Spleen (tissue), 11 donors: Measurements from ENCODE around the gene NUMB. TPM values are rescaled to one million over a fixed set of nuclear protein-coding genes. Genes with fewer than 3 reads are reported as not detected.
A peak's percentile ranks its signal among the peaks of the same experiment; 100 is the strongest.

Source experiments
- DNase-seq: peaks from one replicate; pipeline ENCODE4 v3.0.0-alpha.2; 2020
- H3K27ac ChIP-seq, 8 donors: fragments of 200-600 bp; sonication (generic) in 7 of 8; 1 replicate in 4 of 8; 2 replicates in 4 of 8; pipeline versions ENCODE4 v1.5.0 to v1.8.0; 2016 to 2021; ENCODE audit warnings: inconsistent platforms in 4 of 8, mild to moderate bottlenecking in 4 of 8, moderate library complexity in 1 of 8
- H3K27me3 ChIP-seq, 7 donors: fragments of 200-600 bp; sonication (generic) in 6 of 7; replicated peaks in 1 of 7; 1 replicate in 4 of 7; 2 replicates in 3 of 7; pipeline versions ENCODE4 v1.5.0 to v1.8.0; 2016 to 2021; ENCODE audit warnings: inconsistent platforms in 3 of 7, mild to moderate bottlenecking in 1 of 7
- H3K36me3 ChIP-seq, 6 donors: fragments of 200-600 bp; sonication (generic) in 5 of 6; 1 replicate in 4 of 6; 2 replicates in 2 of 6; pipeline versions ENCODE4 v1.5.0 to v1.8.0; 2016 to 2021; ENCODE audit warnings: inconsistent platforms in 2 of 6
- H3K4me1 ChIP-seq, 6 donors: fragments of 200-600 bp; sonication (generic) in 5 of 6; 1 replicate in 3 of 6; 2 replicates in 3 of 6; pipeline versions ENCODE4 v1.5.0 to v1.8.0; 2016 to 2021; ENCODE audit warnings: inconsistent platforms in 3 of 6
- H3K4me3 ChIP-seq, 8 donors: fragments of 200-600 bp; sonication (generic) in 7 of 8; 1 replicate in 4 of 8; 2 replicates in 4 of 8; pipeline versions ENCODE4 v1.5.0 to v1.8.0; 2016 to 2021; ENCODE audit warnings: inconsistent platforms in 4 of 8, mild to moderate bottlenecking in 4 of 8, moderate library complexity in 2 of 8
- H3K9me3 ChIP-seq, 8 donors: fragments of 200-600 bp; sonication (generic) in 7 of 8; 1 replicate in 4 of 8; 2 replicates in 4 of 8; pipeline versions ENCODE4 v1.5.0 to v1.8.0; 2016 to 2021; ENCODE audit warnings: inconsistent platforms in 4 of 8
- POLR2A ChIP-seq, 3 donors: fragments of 450-650 bp; IDR thresholded peaks; one replicate each; pipeline ENCODE4 v1.5.1; 2017; ENCODE audit warnings: antibody characterized with exemption in 3 of 3, mild to moderate bottlenecking in 1 of 3
- POLR2AphosphoS5 ChIP-seq, 3 donors: sonication (generic); formaldehyde crosslinking; IDR thresholded peaks; one replicate each; pipeline ENCODE4 v1.5.1; 2017; ENCODE audit warnings: antibody characterized with exemption in 3 of 3
- WGBS, 5 donors: extraction: QIAGEN DNeasy Blood & Tissue Kit in 3 of 5; methylation state at CpG; one replicate each; pipeline versions ENCODE4 v1.1.5 to v1.1.7; 2013 to 2018; 5-methylcytosine and 5-hydroxymethylcytosine counted together
- intact Hi-C: fragments of 100-400 bp; cut with DNase I; formaldehyde crosslinking; loops from one replicate; pipeline ENCODE4 v1.15.0; 2023; ENCODE audit warnings: low total_unique reads
- polyA plus RNA-seq, 3 donors: library from polyadenylated mRNA; stranded (reverse); fragments of 200-250 nt; gene quantifications; one replicate each; pipeline ENCODE4 v1.2.1, GENCODE V29; 2013
- total RNA-seq, 7 donors: library from RNA; depleted of rRNA in 3 of 7; stranded (reverse); fragments of >200 nt in 3 of 7; fragmentation: NEBNext Ultra II Directional in 4 of 7; extraction: Animal tissue kit (Norgen Biotek cat#: 25700) in 4 of 7; gene quantifications; one replicate each; pipeline versions ENCODE4 v1.1.0 to v1.2.1, GENCODE V29; 2016 to 2021
- TF ChIP-seq, protein P1 (sequence below), 11 experiments: fragments of 200-600 bp in 7 of 11; fragments of 450-650 bp in 4 of 11; sonication (generic) in 4 of 11; IDR thresholded peaks in 8 of 11; conservative IDR thresholded peaks in 3 of 11; 1 replicate in 7 of 11; 2 replicates in 4 of 11; pipeline versions ENCODE4 v1.4.0 to v1.8.0; 2016 to 2021; ENCODE audit warnings: antibody characterized with exemption in 11 of 11, inconsistent platforms in 4 of 11, mild to moderate bottlenecking in 1 of 11
- donor health status: healthy with polysubstance abuse.
- donor health status: DM: no; HTN: no; CAD: no; lungs with moderate emphysema.
- donor health status: DM: no; HTN: no; CAD: no.
- donor health status: Bipolar disorder and iron deficiency.
- donor health status: healthy.
- donor health status: DM: no; HTN: no; CAD: no.
- donor health status: DM: yes; HTN: yes; CAD: no.

NUMB gene
- total and polyA plus RNA-seq, 10 donors, result 19.8 to 165 (median 92.9) TPM

DNA sequence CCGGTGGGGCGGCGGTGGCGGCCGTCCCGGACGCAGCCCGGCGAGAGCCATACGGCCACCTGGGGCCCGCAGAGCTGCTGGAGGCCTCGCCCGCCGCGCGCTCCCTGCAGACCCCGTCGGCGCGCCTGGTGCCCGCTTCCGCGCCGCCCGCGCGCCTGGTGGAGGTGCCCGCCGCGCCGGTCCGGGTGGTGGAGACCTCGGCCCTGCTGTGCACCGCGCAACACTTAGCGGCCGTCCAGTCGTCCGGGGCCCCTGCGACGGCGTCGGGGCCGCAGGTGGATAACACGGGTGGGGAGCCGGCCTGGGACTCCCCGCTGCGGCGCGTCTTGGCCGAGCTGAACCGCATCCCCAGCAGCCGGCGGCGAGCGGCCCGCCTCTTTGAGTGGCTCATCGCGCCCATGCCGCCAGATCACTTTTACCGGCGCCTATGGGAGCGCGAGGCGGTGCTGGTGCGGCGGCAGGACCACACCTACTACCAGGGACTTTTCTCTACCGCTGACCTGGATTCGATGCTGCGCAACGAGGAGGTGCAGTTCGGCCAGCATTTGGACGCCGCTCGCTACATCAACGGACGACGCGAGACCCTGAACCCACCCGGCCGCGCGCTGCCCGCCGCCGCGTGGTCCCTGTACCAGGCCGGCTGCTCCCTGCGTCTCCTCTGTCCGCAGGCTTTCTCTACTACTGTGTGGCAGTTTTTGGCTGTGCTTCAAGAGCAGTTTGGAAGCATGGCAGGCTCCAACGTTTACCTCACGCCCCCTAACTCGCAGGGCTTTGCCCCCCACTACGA, 33.1 kb upstream of the NUMB start:
- intact Hi-C loops, result loop anchor here (5.0 kb wide), 1 partner anchor 536 kb away; no protein-coding TSS in a partner anchor
- Histone ChIP-seq H3K9me3 (no peaks in the 10 kb centered on the region), H3K27me3 (no peaks in the 10 kb centered on the region), H3K4me3 (peak overlapping the region; percentile 85 to 99 (median 92)), H3K27ac (peak overlapping the region; percentile 84 to 93 (median 90)), H3K36me3 (peaks cover 0 to 22% (median 0%) of the 10 kb centered on the region in 6 donors), H3K4me1 (peaks cover 23 to 60% (median 37%) of the 10 kb centered on the region in 6 donors)
- peak; percentile 89 for DNase-seq
- WGBS, 5 donors, result 0 to 8% (median 1%) methylated on average over 15 to 94 of the region's 94 CpGs
- TF ChIP-seq, protein P1, sequence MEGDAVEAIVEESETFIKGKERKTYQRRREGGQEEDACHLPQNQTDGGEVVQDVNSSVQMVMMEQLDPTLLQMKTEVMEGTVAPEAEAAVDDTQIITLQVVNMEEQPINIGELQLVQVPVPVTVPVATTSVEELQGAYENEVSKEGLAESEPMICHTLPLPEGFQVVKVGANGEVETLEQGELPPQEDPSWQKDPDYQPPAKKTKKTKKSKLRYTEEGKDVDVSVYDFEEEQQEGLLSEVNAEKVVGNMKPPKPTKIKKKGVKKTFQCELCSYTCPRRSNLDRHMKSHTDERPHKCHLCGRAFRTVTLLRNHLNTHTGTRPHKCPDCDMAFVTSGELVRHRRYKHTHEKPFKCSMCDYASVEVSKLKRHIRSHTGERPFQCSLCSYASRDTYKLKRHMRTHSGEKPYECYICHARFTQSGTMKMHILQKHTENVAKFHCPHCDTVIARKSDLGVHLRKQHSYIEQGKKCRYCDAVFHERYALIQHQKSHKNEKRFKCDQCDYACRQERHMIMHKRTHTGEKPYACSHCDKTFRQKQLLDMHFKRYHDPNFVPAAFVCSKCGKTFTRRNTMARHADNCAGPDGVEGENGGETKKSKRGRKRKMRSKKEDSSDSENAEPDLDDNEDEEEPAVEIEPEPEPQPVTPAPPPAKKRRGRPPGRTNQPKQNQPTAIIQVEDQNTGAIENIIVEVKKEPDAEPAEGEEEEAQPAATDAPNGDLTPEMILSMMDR (IDR thresholded peaks at IDR 0.05 in 8 of 11, conservative IDR thresholded peaks at IDR 0.05 in 3 of 11), result no peak
- TF ChIP-seq POLR2AphosphoS5 (IDR thresholded peaks at IDR 0.05) (no peak), POLR2A (IDR thresholded peaks at IDR 0.05) (no peak)

DNA sequence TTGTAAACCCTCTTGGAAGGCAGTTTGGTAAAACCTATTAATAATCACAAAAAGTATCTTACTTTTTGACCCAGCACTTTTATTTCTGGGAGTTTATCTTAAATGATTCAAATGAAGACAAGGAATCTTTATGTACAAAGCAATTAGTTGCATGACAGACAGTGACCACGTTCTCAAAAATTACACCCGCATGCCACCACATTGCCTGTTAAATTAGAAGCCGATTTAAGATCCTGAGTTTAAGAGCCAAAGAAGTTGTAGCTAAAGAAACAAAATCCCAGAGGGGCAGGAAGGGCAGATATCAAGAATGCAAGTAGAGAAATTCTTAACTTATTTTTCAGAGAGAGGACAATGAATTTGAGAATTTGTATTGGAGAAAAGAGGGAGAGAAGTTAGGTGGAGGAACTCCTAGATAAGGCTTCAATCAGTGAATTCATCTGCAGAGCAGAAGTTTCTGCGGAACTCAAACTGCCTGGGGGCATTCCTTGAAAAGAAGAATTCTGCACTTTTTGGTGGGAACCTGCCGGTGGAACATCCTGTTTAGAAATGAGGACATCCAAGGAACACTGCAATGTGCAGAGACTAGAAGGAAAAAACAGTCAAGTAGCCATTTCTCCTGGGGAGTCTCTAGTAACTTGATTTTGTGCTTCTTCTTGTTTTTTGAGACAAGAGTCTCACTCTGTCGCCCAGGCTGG, 31.3 kb upstream of the NUMB start:
- Histone ChIP-seq H3K27ac (no peak overlapping the region), H3K27me3 (no peaks in the 10 kb centered on the region), H3K4me1 (peaks cover 23 to 45% (median 34%) of the 10 kb centered on the region in 6 donors), H3K9me3 (no peaks in the 10 kb centered on the region), H3K36me3 (peaks cover 0 to 13% (median 0%) of the 10 kb centered on the region in 6 donors), H3K4me3 (no peak overlapping the region)
- TF ChIP-seq POLR2A (IDR thresholded peaks at IDR 0.05), result no peak
- no peak for TF ChIP-seq POLR2AphosphoS5 (IDR thresholded peaks at IDR 0.05)
- TF ChIP-seq, protein P1 (IDR thresholded peaks at IDR 0.05 in 8 of 11, conservative IDR thresholded peaks at IDR 0.05 in 3 of 11), result no peak
- DNase-seq, result no peak
- 77 to 91% (median 86%) methylated on average over 6 of the region's 6 CpGs for WGBS, 5 donors
- intact Hi-C loops, result loop anchor here (5.0 kb wide), 1 partner anchor 538 kb away; no protein-coding TSS in a partner anchor

DNA sequence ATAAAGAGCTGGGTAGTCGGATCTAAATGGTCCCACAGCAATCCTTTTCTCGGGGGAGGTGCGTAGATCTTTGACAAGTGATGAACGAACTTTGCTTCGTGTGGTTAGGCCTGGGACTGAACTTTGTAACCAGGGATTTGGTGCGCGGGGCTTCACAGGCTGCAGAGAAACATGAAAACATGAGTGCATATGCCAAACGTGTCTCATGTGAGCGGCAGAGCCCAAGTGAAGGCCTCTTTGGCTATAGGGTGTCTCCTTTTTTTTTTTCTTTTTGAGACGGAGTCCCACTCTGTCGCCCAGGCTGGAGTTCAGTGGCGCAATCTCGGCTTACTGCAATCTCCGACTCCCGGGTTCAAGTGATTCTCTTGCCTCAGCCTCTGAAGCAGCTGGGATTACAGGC, 20.3 kb upstream of the NUMB start:
- no peak overlapping the region for H3K27ac ChIP-seq
- 82 to 90% (median 88%) methylated on average over 15 of the region's 15 CpGs for WGBS, 5 donors
- peaks cover 0 to 12% (median 3%) of the 10 kb centered on the region in 6 donors for H3K4me1 ChIP-seq
- H3K4me3 ChIP-seq, result no peak overlapping the region
- H3K27me3 ChIP-seq, result no peaks in the 10 kb centered on the region
- TF ChIP-seq, protein P1 (IDR thresholded peaks at IDR 0.05 in 8 of 11, conservative IDR thresholded peaks at IDR 0.05 in 3 of 11), result no peak
- TF ChIP-seq POLR2A (IDR thresholded peaks at IDR 0.05) (no peak), POLR2AphosphoS5 (IDR thresholded peaks at IDR 0.05) (no peak)
- no peaks in the 10 kb centered on the region for H3K36me3 ChIP-seq
- no peak for DNase-seq
- no peaks in the 10 kb centered on the region for H3K9me3 ChIP-seq
- intact Hi-C loops, result no loop called here
